B cell (primary cell): ENCODE data around the gene TRIM66. TPM values are rescaled to one million over a fixed set of nuclear protein-coding genes. Genes with fewer than 3 reads are reported as not detected.

Experiments used
- ATAC-seq: fragments of 200-7000 bp; cut with Tn5 transposase; one replicate; pipeline ENCODE4 v1.10.0; 2021; ENCODE audit warnings: low read depth, mild to moderate bottlenecking, moderate number of reproducible peaks, moderate library complexity
- CTCF ChIA-PET: fragments of 350-600 bp; sonication (Branson Sonifier 250); formaldehyde crosslinking; loops from one replicate; lab custom pipeline; 2021; ENCODE audit warnings: antibody characterized with exemption, inconsistent platforms; lab: Charles Lee
- POLR2A ChIA-PET: fragments of 350-600 bp; sonication (Branson Sonifier 250); formaldehyde crosslinking; loops from one replicate; lab custom pipeline; 2021; ENCODE audit warnings: antibody characterized with exemption; lab: Charles Lee
- DNase-seq: peaks from one replicate; pipeline ENCODE4 v3.0.0; 2013
- H2AFZ ChIP-seq: 2 replicates; pipeline ENCODE4 v1.6.1; 2012; ENCODE audit warnings: mild to moderate bottlenecking, low read depth, low read length; ENCODE audit not compliant: insufficient read depth, poor library complexity, severe bottlenecking
- H3K27ac ChIP-seq, 2 donors: 1 replicate in 1 of 2; 2 replicates in 1 of 2; pipeline ENCODE4 v1.5.1; 2012 to 2013; ENCODE audit warnings: low read length in 2 of 2, mild to moderate bottlenecking in 2 of 2, moderate library complexity in 1 of 2
- H3K27me3 ChIP-seq, 4 experiments: fragments of 200-600 bp in 1 of 4; sonication (generic) in 1 of 4; replicated peaks in 1 of 4; 1 replicate in 2 of 4; 2 replicates in 2 of 4; pipeline versions ENCODE4 v1.6.1 to v1.7.0; 2013 to 2016; ENCODE audit warnings: low read length in 3 of 4, mild to moderate bottlenecking in 2 of 4, mixed read lengths in 1 of 4, moderate library complexity in 1 of 4; ENCODE audit not compliant: insufficient read depth in 4 of 4, control insufficient read depth in 3 of 4; ENCODE audit errors: control extremely low read depth in 1 of 4
- H3K36me3 ChIP-seq, 2 experiments: replicated peaks in 1 of 2; 1 replicate in 1 of 2; 2 replicates in 1 of 2; pipeline versions ENCODE4 v1.6.1 to v1.7.1; 2013; ENCODE audit warnings: low read length in 1 of 2; ENCODE audit not compliant: insufficient read depth in 2 of 2, control insufficient read depth in 1 of 2; ENCODE audit errors: control extremely low read depth in 1 of 2, extremely low read depth in 1 of 2
- H3K4me1 ChIP-seq, 2 donors: fragments of 200-600 bp in 1 of 2; sonication (generic) in 1 of 2; 1 replicate in 1 of 2; 2 replicates in 1 of 2; pipeline versions ENCODE4 v1.5.1 to v1.6.1; 2013 to 2017; ENCODE audit warnings: low read length in 2 of 2; ENCODE audit not compliant: control insufficient read depth in 2 of 2, insufficient read depth in 2 of 2
- H3K4me2 ChIP-seq: replicated peaks from 2 replicates; pipeline ENCODE3; 2012; ENCODE audit warnings: mild to moderate bottlenecking, low read depth, low read length; ENCODE audit not compliant: poor library complexity, severe bottlenecking
- H3K4me3 ChIP-seq, 5 experiments: fragments of 200-600 bp in 1 of 5; sonication (generic) in 1 of 5; 1 replicate in 3 of 5; 2 replicates in 2 of 5; pipeline versions ENCODE4 v1.5.1 to v1.7.0; 2011 to 2016; ENCODE audit warnings: low read length in 4 of 5, mild to moderate bottlenecking in 4 of 5, low read depth in 2 of 5, control low read depth in 1 of 5, moderate library complexity in 1 of 5; ENCODE audit not compliant: insufficient read depth in 1 of 5; ENCODE audit errors: control extremely low read depth in 1 of 5, extremely low read depth in 1 of 5
- H3K79me2 ChIP-seq: fragments of 200-600 bp; sonication (generic); one replicate; pipeline ENCODE4 v1.6.0; 2016; ENCODE audit warnings: low read length; ENCODE audit not compliant: control insufficient read depth, insufficient read depth
- H3K9ac ChIP-seq: fragments of 200-600 bp; sonication (generic); 2 replicates; pipeline ENCODE4 v1.6.1; 2017; ENCODE audit warnings: mild to moderate bottlenecking, low read length, moderate library complexity
- H3K9me3 ChIP-seq, 3 donors: one replicate each; pipeline versions ENCODE4 v1.6.1 to v1.7.1; 2013; ENCODE audit warnings: low read length in 2 of 3; ENCODE audit not compliant: control insufficient read depth in 2 of 3, insufficient read depth in 1 of 3; ENCODE audit errors: control extremely low read depth in 1 of 3
- H4K20me1 ChIP-seq: 2 replicates; pipeline ENCODE4 v1.6.0; 2012; ENCODE audit warnings: mild to moderate bottlenecking, low read length; ENCODE audit not compliant: insufficient read depth, control insufficient read depth, poor library complexity, severe bottlenecking
- H3K27ac Mint-ChIP-seq: one replicate; pipeline ENCODE4 v1.8.0; 2021; ENCODE audit warnings: mixed read lengths
- H3K27me3 Mint-ChIP-seq: one replicate; pipeline ENCODE4 v1.8.0; 2021; ENCODE audit warnings: mixed read lengths
- H3K4me1 Mint-ChIP-seq: one replicate; pipeline ENCODE4 v1.8.0; 2021; ENCODE audit warnings: mixed read lengths
- H3K4me3 Mint-ChIP-seq: one replicate; pipeline ENCODE4 v1.8.0; 2021; ENCODE audit warnings: mixed read lengths
- H3K9me3 Mint-ChIP-seq: one replicate; pipeline ENCODE4 v1.8.0; 2022; ENCODE audit warnings: mixed read lengths; ENCODE audit not compliant: insufficient read depth
- EZH2 ChIP-seq: IDR thresholded peaks from 2 replicates; pipeline ENCODE4 v1.6.1; 2012; ENCODE audit warnings: borderline replicate concordance, low read depth, mild to moderate bottlenecking, moderate library complexity, low read length; ENCODE audit not compliant: insufficient read depth, poor library complexity, severe bottlenecking
- WGBS: methylation state at CpG from one replicate; pipeline ENCODE4 v1.1.5; 2013; ENCODE audit warnings: missing lambda C conversion rate; ENCODE audit not compliant: insufficient coverage; 5-methylcytosine and 5-hydroxymethylcytosine counted together
- intact Hi-C: fragments of 100-400 bp; cut with micrococcal nuclease; formaldehyde crosslinking; loops from one replicate; pipeline ENCODE4 v1.10.0; 2022
- polyA plus RNA-seq: library from polyadenylated mRNA; depleted of rRNA; stranded (reverse); fragments of >200 nt; gene quantifications from 2 replicates; pipeline ENCODE4 v1.2.3, GENCODE V29; 2012
- total RNA-seq, 2 donors: library from RNA; stranded (reverse); fragments of 120-200 nt in 1 of 2; gene quantifications; 1 replicate in 1 of 2; 2 replicates in 1 of 2; pipeline versions ENCODE4 v1.2.3 to v1.2.4, GENCODE V29; 2013 to 2022
- TF ChIP-seq, protein P1 (sequence below): fragments of 200-600 bp; IDR thresholded peaks from one replicate; pipeline ENCODE4 v1.8.0; 2022; ENCODE audit warnings: antibody characterized with exemption, mild to moderate bottlenecking

Gene TRIM66
- total and polyA plus RNA-seq, 2 donors (not counting 1 experiment from before 2014, with no cell fraction given): 11.1 to 21.1 TPM

- H2AFZ ChIP-seq: no peak overlapping the region
- H3K79me2 ChIP-seq: no peaks in the 10 kb centered on the region
- H3K9me3 Mint-ChIP-seq: no peaks in the 10 kb centered on the region
- DNase-seq (no peak), ATAC-seq (no peak)
- H3K27me3 ChIP-seq: peaks cover 0 to 2% (median 0%) of the 10 kb centered on the region in 4 experiments
- H3K36me3 ChIP-seq: no peaks in the 10 kb centered on the region
- H3K4me3 Mint-ChIP-seq: no peak overlapping the region
- H3K27ac ChIP-seq: no peak overlapping the region
- 74% methylated on average over 7 of the region's 7 CpGs for WGBS
- no peak overlapping the region for H3K4me3 ChIP-seq
- CTCF ChIA-PET: no interaction called here
- no peaks in the 10 kb centered on the region for H4K20me1 ChIP-seq
- POLR2A ChIA-PET: no interaction called here
- H3K27me3 Mint-ChIP-seq: peaks cover 10% of the 10 kb centered on the region
- H3K4me1 Mint-ChIP-seq: no peaks in the 10 kb centered on the region
- H3K4me1 ChIP-seq: no peaks in the 10 kb centered on the region
- intact Hi-C loops: no loop called here
- no peak overlapping the region for H3K4me2 ChIP-seq
- no peak for TF ChIP-seq EZH2
- TF ChIP-seq, protein P1, sequence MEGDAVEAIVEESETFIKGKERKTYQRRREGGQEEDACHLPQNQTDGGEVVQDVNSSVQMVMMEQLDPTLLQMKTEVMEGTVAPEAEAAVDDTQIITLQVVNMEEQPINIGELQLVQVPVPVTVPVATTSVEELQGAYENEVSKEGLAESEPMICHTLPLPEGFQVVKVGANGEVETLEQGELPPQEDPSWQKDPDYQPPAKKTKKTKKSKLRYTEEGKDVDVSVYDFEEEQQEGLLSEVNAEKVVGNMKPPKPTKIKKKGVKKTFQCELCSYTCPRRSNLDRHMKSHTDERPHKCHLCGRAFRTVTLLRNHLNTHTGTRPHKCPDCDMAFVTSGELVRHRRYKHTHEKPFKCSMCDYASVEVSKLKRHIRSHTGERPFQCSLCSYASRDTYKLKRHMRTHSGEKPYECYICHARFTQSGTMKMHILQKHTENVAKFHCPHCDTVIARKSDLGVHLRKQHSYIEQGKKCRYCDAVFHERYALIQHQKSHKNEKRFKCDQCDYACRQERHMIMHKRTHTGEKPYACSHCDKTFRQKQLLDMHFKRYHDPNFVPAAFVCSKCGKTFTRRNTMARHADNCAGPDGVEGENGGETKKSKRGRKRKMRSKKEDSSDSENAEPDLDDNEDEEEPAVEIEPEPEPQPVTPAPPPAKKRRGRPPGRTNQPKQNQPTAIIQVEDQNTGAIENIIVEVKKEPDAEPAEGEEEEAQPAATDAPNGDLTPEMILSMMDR: no peak
- H3K9me3 ChIP-seq: no peaks in the 10 kb centered on the region
- no peak overlapping the region for H3K27ac Mint-ChIP-seq
- H3K9ac ChIP-seq: no peak overlapping the region
Observed at GRCh38 chr11:8724682-8725081, 42.2 kb upstream of the TRIM66 start.

- Histone ChIP-seq H3K4me3 (no peak overlapping the region), H3K27me3 (no peaks in the 10 kb centered on the region), H3K79me2 (no peaks in the 10 kb centered on the region), H4K20me1 (no peaks in the 10 kb centered on the region), H3K36me3 (no peaks in the 10 kb centered on the region), H3K4me2 (no peak overlapping the region), H3K4me1 (peaks cover 2% of the 10 kb centered on the region in 2 donors), H3K27ac (no peak overlapping the region), H3K9ac (no peak overlapping the region), H2AFZ (no peak overlapping the region), H3K9me3 (no peaks in the 10 kb centered on the region)
- CTCF ChIA-PET: interaction anchor here (1.3 kb wide), 1 partner anchor 8 kb away, joined by 4 read pairs; no protein-coding TSS in a partner anchor
- POLR2A ChIA-PET: no interaction called here
- intact Hi-C loops: no loop called here
- no peaks in the 10 kb centered on the region for H3K9me3 Mint-ChIP-seq
- no peak overlapping the region for H3K27ac Mint-ChIP-seq
- 92% methylated on average over 4 of the region's 7 CpGs for WGBS
- ATAC-seq: no peak
- TF ChIP-seq EZH2: no peak
- TF ChIP-seq, protein P1: no peak
- H3K4me3 Mint-ChIP-seq: no peak overlapping the region
- H3K27me3 Mint-ChIP-seq: peaks cover 10% of the 10 kb centered on the region
- DNase-seq: no peak
- H3K4me1 Mint-ChIP-seq: peaks cover 2% of the 10 kb centered on the region
Observed at GRCh38 chr11:8723711-8724110, 41.2 kb upstream of the TRIM66 start.
